A549 (cell line): ENCODE measurements around the gene CEL.
A peak's percentile ranks its signal among the peaks of the same experiment; 100 is the strongest.
"Not testable (repeated sequence)": the region's sequence is repeated elsewhere in the genome, so short reads cannot be mapped to it uniquely, and the experiment has no call there.

Experiments used
- CBX8 ChIP-seq: fragments of 200-600 bp; sonication (generic); IDR thresholded peaks from 2 replicates; pipeline ENCODE4 v1.6.1; 2016
- CHD4 ChIP-seq: fragments of 200-600 bp; sonication (generic); IDR thresholded peaks from 2 replicates; pipeline ENCODE4 v1.6.1; 2016; ENCODE audit warnings: antibody characterized with exemption, mild to moderate bottlenecking, borderline replicate concordance
- EHF ChIP-seq: fragments of 250-450 bp; sonication (Bioruptor Pico); IDR thresholded peaks from 2 replicates; pipeline ENCODE4 v1.5.0; 2020; ENCODE audit warnings: mild to moderate bottlenecking
- FOSL2 ChIP-seq, 2 experiments: fragments of 450-650 bp in 1 of 2; fragments of >200 bp in 1 of 2; sonication (Bioruptor Twin) in 1 of 2; formaldehyde crosslinking; IDR thresholded peaks; 2 replicates each; pipeline versions ENCODE4 v1.5.0 to v1.6.1; 2016 to 2020; ENCODE audit warnings: mild to moderate bottlenecking in 1 of 2, moderate library complexity in 1 of 2
- NR3C1 ChIP-seq: fragments of >200 bp; sonication (Bioruptor Twin); formaldehyde crosslinking; IDR thresholded peaks from 3 replicates; pipeline ENCODE4 v1.6.1; 2017
- POLR2A ChIP-seq: IDR thresholded peaks from 2 replicates; pipeline ENCODE4 v1.6.1; 2012; ENCODE audit warnings: mild to moderate bottlenecking, low read length
- RAD21 ChIP-seq, 2 experiments: fragments of >200 bp in 1 of 2; sonication (Bioruptor Twin) in 1 of 2; formaldehyde crosslinking in 1 of 2; IDR thresholded peaks in 1 of 2; conservative IDR thresholded peaks in 1 of 2; 2 replicates in 1 of 2; 3 replicates in 1 of 2; pipeline ENCODE4 v1.6.1; 2012 to 2018; ENCODE audit warnings: inconsistent platforms in 1 of 2
- RCOR1 ChIP-seq: fragments of 150-350 bp; IDR thresholded peaks from 2 replicates; pipeline ENCODE4 v1.6.1; 2014; ENCODE audit warnings: antibody characterized with exemption, low read length, low read depth
- ZFP36 ChIP-seq: fragments of 450-650 bp; IDR thresholded peaks from 2 replicates; pipeline ENCODE4 v1.6.1; 2014; ENCODE audit warnings: borderline replicate concordance; ENCODE audit not compliant: partially characterized antibody
- TF ChIP-seq, protein P1 (sequence below): fragments of >200 bp; sonication (Bioruptor Twin); formaldehyde crosslinking; IDR thresholded peaks from 3 replicates; pipeline ENCODE4 v1.5.1; 2016

GRCh38 chr9:133040892-133041479 is 20.8 kb upstream of the CEL start:
- TF ChIP-seq, protein P1, sequence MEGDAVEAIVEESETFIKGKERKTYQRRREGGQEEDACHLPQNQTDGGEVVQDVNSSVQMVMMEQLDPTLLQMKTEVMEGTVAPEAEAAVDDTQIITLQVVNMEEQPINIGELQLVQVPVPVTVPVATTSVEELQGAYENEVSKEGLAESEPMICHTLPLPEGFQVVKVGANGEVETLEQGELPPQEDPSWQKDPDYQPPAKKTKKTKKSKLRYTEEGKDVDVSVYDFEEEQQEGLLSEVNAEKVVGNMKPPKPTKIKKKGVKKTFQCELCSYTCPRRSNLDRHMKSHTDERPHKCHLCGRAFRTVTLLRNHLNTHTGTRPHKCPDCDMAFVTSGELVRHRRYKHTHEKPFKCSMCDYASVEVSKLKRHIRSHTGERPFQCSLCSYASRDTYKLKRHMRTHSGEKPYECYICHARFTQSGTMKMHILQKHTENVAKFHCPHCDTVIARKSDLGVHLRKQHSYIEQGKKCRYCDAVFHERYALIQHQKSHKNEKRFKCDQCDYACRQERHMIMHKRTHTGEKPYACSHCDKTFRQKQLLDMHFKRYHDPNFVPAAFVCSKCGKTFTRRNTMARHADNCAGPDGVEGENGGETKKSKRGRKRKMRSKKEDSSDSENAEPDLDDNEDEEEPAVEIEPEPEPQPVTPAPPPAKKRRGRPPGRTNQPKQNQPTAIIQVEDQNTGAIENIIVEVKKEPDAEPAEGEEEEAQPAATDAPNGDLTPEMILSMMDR, result peak; percentile 47
- TF ChIP-seq ZFP36; RCOR1; CHD4; POLR2A; EHF; FOSL2 (IDR thresholded peaks at IDR 0.05); FOSL2 (CRISPR knock-in tag; IDR thresholded peaks at IDR 0.05); CBX8; NR3C1: not testable (repeated sequence)
- TF ChIP-seq RAD21 (conservative IDR thresholded peaks at IDR 0.05 in 1 of 2, IDR thresholded peaks at IDR 0.05 in 1 of 2), result peak; percentile 39 to 54; a peak in 4 of 5 replicates
